ENCODE results near the gene NLRC4. TPM values are rescaled to one million over a fixed set of nuclear protein-coding genes. Genes with fewer than 3 reads are reported as not detected.

NLRC4 gene
- total RNA-seq, 1 donor from 2014 or later: 1.6 TPM

Small RNA genes within 50 kb of the gene (small RNA-seq; reads per million reads assigned to genes)
- gene RNU6-647P: not detected

Other genes with a start within 250 kb of the NLRC4 start
- gene DPY30, start 225.1 kb downstream of the NLRC4 start, total RNA-seq: 25.1 TPM
- 39.7 TPM for gene SPAST, start 201.3 kb downstream of the NLRC4 start, total RNA-seq
- 28.7 TPM for gene SLC30A6, start 99.0 kb downstream of the NLRC4 start, total RNA-seq
- gene YIPF4, start 13.0 kb upstream of the NLRC4 start, total RNA-seq: 15.1 TPM
- gene BIRC6, start 92.1 kb upstream of the NLRC4 start, total RNA-seq: 216 TPM